ENCODE measurements around the gene ERC1. TPM values are rescaled to one million over a fixed set of nuclear protein-coding genes. Genes with fewer than 3 reads are reported as not detected.

The ERC1 gene
- total and polyA plus RNA-seq, 2 donors (not counting 3 experiments of a cell fraction or from before 2014, with no cell fraction given) = 11.7 to 66.1 TPM

DNA sequence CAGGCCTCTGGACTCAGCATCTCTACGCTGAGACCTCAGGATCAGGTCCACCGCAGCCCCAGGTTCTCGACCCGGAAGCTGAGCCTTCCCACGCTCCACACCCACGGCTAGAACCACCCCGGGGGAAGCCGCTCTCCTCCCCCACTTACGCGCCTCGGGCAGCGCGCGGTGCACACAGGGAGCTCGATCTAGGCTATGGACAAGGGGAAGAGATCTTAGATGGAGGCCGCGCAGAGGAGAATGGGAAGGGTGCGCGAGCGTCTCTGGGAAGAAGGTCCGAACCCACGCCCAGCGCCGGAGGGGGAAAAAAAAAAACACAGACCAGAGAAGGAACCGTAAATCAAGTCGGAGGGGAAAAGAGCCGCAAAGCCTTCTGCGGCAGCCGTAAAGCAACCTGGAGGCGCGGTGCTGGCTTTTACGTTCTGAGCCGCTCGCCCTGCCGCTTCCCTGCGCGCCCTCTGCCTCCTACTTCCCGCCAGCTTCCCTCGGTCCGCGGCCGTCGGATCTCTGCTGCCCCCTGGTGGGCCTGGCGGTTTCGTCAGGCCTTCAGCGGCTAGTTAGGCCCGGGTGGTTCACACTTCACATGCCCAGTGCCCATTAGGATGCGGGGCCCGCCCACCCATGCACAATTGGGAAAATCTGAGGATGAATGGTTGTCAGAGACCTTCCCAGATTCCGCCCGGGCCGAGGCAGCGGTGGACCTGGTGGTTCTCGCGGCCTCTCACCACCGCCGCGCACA lies 41.4 kb upstream of the ERC1 start, which contains the start of gene RAD52:
Gene RAD52, minus strand, starts transcription at position 242 of the 739 bp plus-strand sequence. CDS start 16,636 bp downstream, outside the sequence.
- DNase-seq (ENCODE audit: low read depth, low spot score) (peak; percentile 99), FAIRE-seq (peak; percentile 97)
- no peaks in the 10 kb centered on the region for H3K27me3 ChIP-seq (ENCODE audit: control insufficient read depth in 2 of 2, insufficient read depth in 2 of 2, low read length in 2 of 2)
- peak within 1 kb of the TSS; percentile 41 for H3K27ac ChIP-seq (ENCODE audit: insufficient read depth, low read depth, low read length)
- no peaks in the 10 kb centered on the region for H4K20me1 ChIP-seq (replicated peaks; ENCODE audit: control insufficient read depth, extremely low read depth, insufficient read depth, low read length)
- no peaks in the 10 kb centered on the region for H3K9me1 ChIP-seq (replicated peaks; ENCODE audit: control insufficient read depth, extremely low read depth, insufficient read depth, low read length)
- ChIA-PET CTCF (interaction anchor here (0.6 to 2.4 kb wide), 61 partner anchors 9 to 680 kb away, joined by 3 to 64 read pairs (median 4); partner anchors contain the start of genes ERC1, WNK1 and WNT5B), POLR2A (interaction anchor here (0.6 to 1.3 kb wide), 8 partner anchors 12 to 812 kb away, joined by 3 to 6 read pairs (median 4); no protein-coding TSS in a partner anchor)
- H3K79me2 ChIP-seq (ENCODE audit: control insufficient read depth, insufficient read depth, low read length) = peaks cover 24% of the 10 kb centered on the region
- H3K36me3 ChIP-seq (ENCODE audit: control insufficient read depth in 2 of 2, extremely low read depth in 1 of 2, insufficient read depth in 2 of 2, low read length in 2 of 2) = no peaks in the 10 kb centered on the region
- TF ChIP-seq FOS (IDR thresholded peaks at IDR 0.05; ENCODE audit: borderline replicate concordance, insufficient read depth, low read length) (peak; percentile 6), GATA2 (IDR thresholded peaks at IDR 0.05; ENCODE audit: insufficient read depth, insufficient read length, low read depth, low read length) (peak; percentile 8), CTCF (IDR thresholded peaks at IDR 0.05; ENCODE audit: extremely low read depth in 1 of 2, insufficient read depth in 1 of 2, low read depth in 1 of 2, low read length in 2 of 2) (peak; percentile 93 to 97), MYC (IDR thresholded peaks at IDR 0.05; ENCODE audit: low read depth, low read length) (no peak), JUN (IDR thresholded peaks at IDR 0.05; ENCODE audit: borderline replicate concordance, insufficient read depth, insufficient read length, low read depth) (no peak), POLR2AphosphoS5 (IDR thresholded peaks at IDR 0.05; ENCODE audit: insufficient read depth, low read depth, low read length) (peak; percentile 87)
- intact Hi-C loops (cut with micrococcal nuclease) (loop anchor here (1.0 to 5.0 kb wide), 7 partner anchors 41 to 634 kb away; partner anchors contain the start of gene WNK1), dilution Hi-C loops (cut with MboI; ENCODE audit: extremely low pct_ligation_motif_present, low sequenced_read_pairs) (no loop called here)
- peak within 1 kb of the TSS; percentile 78 for H3K9ac ChIP-seq (replicated peaks; ENCODE audit: extremely low read depth, insufficient read depth, low read length)
- TSS peak; percentile 54 for BruUV-seq (replicated peaks)
- H3K4me3 ChIP-seq (replicated peaks in 1 of 3; ENCODE audit: insufficient read depth in 1 of 3, low read depth in 1 of 3, low read length in 3 of 3) = peak within 1 kb of the TSS; percentile 67 to 81 (median 76)
- peak within 1 kb of the TSS; percentile 51 for H3K4me2 ChIP-seq (ENCODE audit: insufficient read depth, low read length)
- H3K9me3 ChIP-seq (replicated peaks; ENCODE audit: control insufficient read depth, insufficient read depth, low read length) = no peaks in the 10 kb centered on the region
- H3K4me1 ChIP-seq (ENCODE audit: control insufficient read depth, extremely low read depth, insufficient read depth, low read length) = peaks cover 15% of the 10 kb centered on the region
- peak within 1 kb of the TSS; percentile 64 for H2AFZ ChIP-seq (ENCODE audit: low read depth, low read length)
